HL-60 (cell line): ENCODE measurements around the gene HTR3D.

Experiments used
- DNase-seq, 2 experiments: peaks; one replicate each; pipeline ENCODE4 v3.0.0-alpha.2; 2010 to 2020; ENCODE audit warnings: low read depth in 1 of 2, low spot score in 1 of 2
- H3K27ac ChIP-seq: fragments of 250-450 bp; sonication (Bioruptor Pico); replicated peaks from 2 replicates; pipeline ENCODE4 v1.5.1; 2020; ENCODE audit warnings: mild to moderate bottlenecking, moderate library complexity
- H3K27me3 ChIP-seq: fragments of 250-450 bp; sonication (Bioruptor Pico); 2 replicates; pipeline ENCODE4 v1.5.1; 2021; ENCODE audit warnings: mild to moderate bottlenecking, moderate library complexity; ENCODE audit not compliant: insufficient read depth, poor library complexity, severe bottlenecking
- H3K4me3 ChIP-seq: replicated peaks from 2 replicates; pipeline ENCODE4 v1.5.1; 2011; ENCODE audit warnings: mild to moderate bottlenecking, control low read depth, low read length; ENCODE audit not compliant: insufficient read depth
- GABPA ChIP-seq: IDR thresholded peaks from 2 replicates; pipeline ENCODE4 v1.6.1; 2012; ENCODE audit warnings: low read depth
- POLR2AphosphoS5 ChIP-seq: IDR thresholded peaks from 2 replicates; pipeline ENCODE4 v1.6.1; 2012; ENCODE audit warnings: low read depth
- SPI1 ChIP-seq: IDR thresholded peaks from 2 replicates; pipeline ENCODE4 v1.6.1; 2012; ENCODE audit warnings: low read depth, mild to moderate bottlenecking, borderline replicate concordance
- TF ChIP-seq, protein P1 (sequence below): IDR thresholded peaks from 2 replicates; pipeline ENCODE4 v1.6.1; 2012; ENCODE audit warnings: low read depth; ENCODE audit not compliant: insufficient replicate concordance
- TF ChIP-seq, protein P2 (sequence below): IDR thresholded peaks from one replicate; pipeline ENCODE4 v1.5.1; 2011; ENCODE audit warnings: low read length, control low read depth, inconsistent platforms; ENCODE audit not compliant: insufficient read depth

HTR3D gene

DNA sequence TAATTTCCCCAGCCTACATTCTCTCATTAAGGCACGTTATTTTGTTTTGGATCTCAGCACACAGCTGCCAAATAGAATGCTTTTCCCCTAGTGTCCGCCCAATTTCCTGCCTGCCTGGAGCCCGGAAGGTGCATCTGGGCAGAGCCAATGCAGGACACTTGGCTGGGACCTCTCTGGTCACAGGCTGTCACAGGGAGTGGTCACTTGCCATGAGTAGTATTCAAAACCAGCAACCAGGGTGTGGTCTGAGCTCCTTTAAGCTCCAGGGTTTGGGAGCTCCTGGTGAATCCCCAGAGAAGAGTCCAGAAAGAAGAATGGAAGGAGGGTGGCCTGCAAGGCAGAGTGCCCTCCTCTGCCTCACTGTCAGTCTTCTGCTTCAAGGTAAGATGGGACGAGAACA is 21.2 kb downstream of the HTR3D start, which contains the start of gene HTR3C:
HTR3C (plus strand) TSS at position 281 of the 400 bp plus-strand sequence; CDS start at position 315, 34 bp downstream.
- no peaks in the 10 kb centered on the region for H3K27me3 ChIP-seq
- H3K4me3 ChIP-seq: no peak within 1 kb of the TSS
- DNase-seq: no peak
- TF ChIP-seq, protein P1, sequence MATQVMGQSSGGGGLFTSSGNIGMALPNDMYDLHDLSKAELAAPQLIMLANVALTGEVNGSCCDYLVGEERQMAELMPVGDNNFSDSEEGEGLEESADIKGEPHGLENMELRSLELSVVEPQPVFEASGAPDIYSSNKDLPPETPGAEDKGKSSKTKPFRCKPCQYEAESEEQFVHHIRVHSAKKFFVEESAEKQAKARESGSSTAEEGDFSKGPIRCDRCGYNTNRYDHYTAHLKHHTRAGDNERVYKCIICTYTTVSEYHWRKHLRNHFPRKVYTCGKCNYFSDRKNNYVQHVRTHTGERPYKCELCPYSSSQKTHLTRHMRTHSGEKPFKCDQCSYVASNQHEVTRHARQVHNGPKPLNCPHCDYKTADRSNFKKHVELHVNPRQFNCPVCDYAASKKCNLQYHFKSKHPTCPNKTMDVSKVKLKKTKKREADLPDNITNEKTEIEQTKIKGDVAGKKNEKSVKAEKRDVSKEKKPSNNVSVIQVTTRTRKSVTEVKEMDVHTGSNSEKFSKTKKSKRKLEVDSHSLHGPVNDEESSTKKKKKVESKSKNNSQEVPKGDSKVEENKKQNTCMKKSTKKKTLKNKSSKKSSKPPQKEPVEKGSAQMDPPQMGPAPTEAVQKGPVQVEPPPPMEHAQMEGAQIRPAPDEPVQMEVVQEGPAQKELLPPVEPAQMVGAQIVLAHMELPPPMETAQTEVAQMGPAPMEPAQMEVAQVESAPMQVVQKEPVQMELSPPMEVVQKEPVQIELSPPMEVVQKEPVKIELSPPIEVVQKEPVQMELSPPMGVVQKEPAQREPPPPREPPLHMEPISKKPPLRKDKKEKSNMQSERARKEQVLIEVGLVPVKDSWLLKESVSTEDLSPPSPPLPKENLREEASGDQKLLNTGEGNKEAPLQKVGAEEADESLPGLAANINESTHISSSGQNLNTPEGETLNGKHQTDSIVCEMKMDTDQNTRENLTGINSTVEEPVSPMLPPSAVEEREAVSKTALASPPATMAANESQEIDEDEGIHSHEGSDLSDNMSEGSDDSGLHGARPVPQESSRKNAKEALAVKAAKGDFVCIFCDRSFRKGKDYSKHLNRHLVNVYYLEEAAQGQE: no peak
- TF ChIP-seq, protein P2, sequence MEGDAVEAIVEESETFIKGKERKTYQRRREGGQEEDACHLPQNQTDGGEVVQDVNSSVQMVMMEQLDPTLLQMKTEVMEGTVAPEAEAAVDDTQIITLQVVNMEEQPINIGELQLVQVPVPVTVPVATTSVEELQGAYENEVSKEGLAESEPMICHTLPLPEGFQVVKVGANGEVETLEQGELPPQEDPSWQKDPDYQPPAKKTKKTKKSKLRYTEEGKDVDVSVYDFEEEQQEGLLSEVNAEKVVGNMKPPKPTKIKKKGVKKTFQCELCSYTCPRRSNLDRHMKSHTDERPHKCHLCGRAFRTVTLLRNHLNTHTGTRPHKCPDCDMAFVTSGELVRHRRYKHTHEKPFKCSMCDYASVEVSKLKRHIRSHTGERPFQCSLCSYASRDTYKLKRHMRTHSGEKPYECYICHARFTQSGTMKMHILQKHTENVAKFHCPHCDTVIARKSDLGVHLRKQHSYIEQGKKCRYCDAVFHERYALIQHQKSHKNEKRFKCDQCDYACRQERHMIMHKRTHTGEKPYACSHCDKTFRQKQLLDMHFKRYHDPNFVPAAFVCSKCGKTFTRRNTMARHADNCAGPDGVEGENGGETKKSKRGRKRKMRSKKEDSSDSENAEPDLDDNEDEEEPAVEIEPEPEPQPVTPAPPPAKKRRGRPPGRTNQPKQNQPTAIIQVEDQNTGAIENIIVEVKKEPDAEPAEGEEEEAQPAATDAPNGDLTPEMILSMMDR: no peak
- TF ChIP-seq SPI1 (no peak), GABPA (no peak), POLR2AphosphoS5 (no peak)
- H3K27ac ChIP-seq: no peak within 1 kb of the TSS

DNA sequence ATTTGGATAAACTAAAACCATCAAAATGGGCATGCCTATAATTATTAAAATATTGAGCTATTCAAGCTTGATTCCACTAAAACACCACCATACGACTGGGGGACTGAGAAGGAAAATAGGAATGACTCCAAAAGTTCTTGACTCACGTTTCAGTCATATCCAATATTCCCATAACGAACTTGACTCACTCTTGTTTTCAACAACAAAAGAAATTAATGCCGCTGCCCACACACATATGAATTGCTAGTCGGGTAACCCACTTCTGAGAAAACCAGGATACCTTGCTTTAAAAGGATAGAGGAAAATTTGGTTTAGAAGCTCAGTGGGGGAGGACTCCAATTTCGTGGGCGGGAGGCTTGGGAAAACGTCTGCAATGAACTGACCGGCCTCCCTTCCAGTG is 26.5 kb downstream of the HTR3D start:
- no peaks in the 10 kb centered on the region for H3K27me3 ChIP-seq
- no peak overlapping the region for H3K4me3 ChIP-seq
- no peak for DNase-seq
- H3K27ac ChIP-seq: no peak overlapping the region
- TF ChIP-seq SPI1 (no peak), GABPA (no peak), POLR2AphosphoS5 (no peak)
- TF ChIP-seq, protein P1: no peak
- TF ChIP-seq, protein P2: no peak

DNA sequence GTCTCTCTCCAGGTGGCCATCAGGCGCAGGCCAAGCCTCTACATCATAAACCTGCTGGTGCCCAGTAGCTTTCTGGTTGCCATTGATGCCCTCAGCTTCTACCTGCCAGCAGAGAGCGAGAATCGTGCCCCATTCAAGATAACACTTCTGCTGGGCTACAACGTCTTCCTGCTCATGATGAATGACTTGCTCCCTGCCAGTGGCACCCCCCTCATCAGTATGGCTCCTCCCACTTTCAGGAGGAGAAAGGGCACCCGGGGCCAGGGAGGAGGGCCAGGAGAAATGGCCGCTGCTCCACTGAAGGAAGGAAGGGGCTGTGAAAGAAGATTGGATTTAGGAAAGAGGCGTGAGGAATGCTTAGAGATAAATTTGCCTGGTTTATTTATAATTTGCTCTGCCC is 27.9 kb downstream of the HTR3D start:
- TF ChIP-seq POLR2AphosphoS5: no peak
- TF ChIP-seq, protein P2: no peak
- TF ChIP-seq, protein P1: no peak
- TF ChIP-seq SPI1: no peak
- TF ChIP-seq GABPA: no peak
- H3K27me3 ChIP-seq: no peaks in the 10 kb centered on the region

More for the DNA sequence above, 27.9 kb downstream of the HTR3D start:
- Histone ChIP-seq H3K4me3 (no peak overlapping the region), H3K27ac (no peak overlapping the region)
- DNase-seq: no peak
